K562 (cell line): ENCODE results near the gene DSE. TPM values are rescaled to one million over a fixed set of nuclear protein-coding genes. Genes with fewer than 3 reads are reported as not detected.

Experiments
- ETV1 ChIP-seq: fragments of 450-650 bp; conservative IDR thresholded peaks from 2 replicates; pipeline ENCODE4 v1.6.1; 2016; ENCODE audit warnings: missing genetic modification characterization, control low read depth, low read depth, missing compliant biosample characterization
- POLR2A ChIP-seq: fragments of 450-650 bp; conservative IDR thresholded peaks from 2 replicates; pipeline ENCODE4 v1.6.1; 2016
- YY1 ChIP-seq, 3 experiments: IDR thresholded peaks; 2 replicates each; pipeline ENCODE4 v1.6.1; 2011; ENCODE audit warnings: low read length in 2 of 3, mild to moderate bottlenecking in 2 of 3, moderate library complexity in 2 of 3, borderline replicate concordance in 1 of 3, control low read depth in 1 of 3, low read depth in 1 of 3; ENCODE audit not compliant: insufficient read depth in 3 of 3, insufficient replicate concordance in 2 of 3, control insufficient read depth in 1 of 3, insufficient read length in 1 of 3; ENCODE audit errors: extremely low read depth in 1 of 3
- ZNF76 ChIP-seq: fragments of 250-450 bp; sonication (Bioruptor Pico); IDR thresholded peaks from 2 replicates; pipeline ENCODE4 v1.4.0; 2020; ENCODE audit warnings: mild to moderate bottlenecking, moderate library complexity, borderline replicate concordance
- ZZZ3 ChIP-seq: fragments of 450-650 bp; IDR thresholded peaks from 2 replicates; pipeline ENCODE4 v1.6.1; 2016; ENCODE audit warnings: antibody characterized with exemption, mild to moderate bottlenecking, moderate library complexity
- polyA plus RNA-seq, 8 experiments: library from polyadenylated mRNA; depleted of rRNA in 4 of 8; stranded (reverse) in 5 of 8; unstranded in 3 of 8; fragments of >200 nt; fragmentation: Nextera tagmentation in 2 of 8; fragmentation: Illumina TruSeq in 1 of 8; extraction: Ambion mirVana in 2 of 8; extraction: Trizol in 1 of 8; gene quantifications; 2 replicates each; pipeline versions ENCODE4 v1.2.1 to v1.2.3, GENCODE V29; 2011 to 2014; ENCODE audit warnings: inconsistent platforms in 1 of 8, missing spikeins in 1 of 8
- total RNA-seq, 7 experiments: library from RNA; depleted of rRNA in 6 of 7; stranded (reverse); fragments of >200 nt in 6 of 7; fragmentation: Illumina TruSeq in 2 of 7; extraction: Trizol in 2 of 7; gene quantifications; 2 replicates each; pipeline versions ENCODE4 v1.2.1 to v1.2.3, GENCODE V29; 2011 to 2021; ENCODE audit warnings: low replicate concordance in 1 of 7
- TF ChIP-seq, protein P1 (sequence below): fragments of 200-600 bp; sonication (generic); IDR thresholded peaks from one replicate; pipeline ENCODE4 v1.6.1; 2012; ENCODE audit warnings: mild to moderate bottlenecking, low read depth, low read length, inconsistent platforms

DSE gene
- total and polyA plus RNA-seq, 9 of the 15 experiments (the other 6 are each of a cell fraction or from before 2014, with no cell fraction given) = 0.49 to 1.7 (median 0.79) TPM

DNA sequence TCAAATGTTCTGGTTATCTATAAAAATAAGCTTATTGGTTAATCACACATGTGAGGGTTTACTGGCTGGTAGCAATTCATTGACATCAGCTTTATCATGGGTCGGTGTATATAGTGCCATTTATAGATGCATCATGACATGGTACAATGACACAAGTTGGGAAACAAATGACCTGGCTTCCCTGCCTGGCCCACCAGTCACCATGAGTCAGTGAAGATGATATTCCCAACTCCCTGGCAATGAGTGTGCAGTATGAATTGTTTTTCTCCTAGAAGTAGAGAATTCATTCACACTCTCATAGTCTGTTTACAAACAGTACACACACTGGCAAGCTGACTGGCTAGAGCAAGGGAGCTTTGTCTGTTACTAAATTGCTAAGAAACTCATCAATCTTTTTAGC lies 53.3 kb downstream of the DSE start (continued):
- TF ChIP-seq, protein P1, sequence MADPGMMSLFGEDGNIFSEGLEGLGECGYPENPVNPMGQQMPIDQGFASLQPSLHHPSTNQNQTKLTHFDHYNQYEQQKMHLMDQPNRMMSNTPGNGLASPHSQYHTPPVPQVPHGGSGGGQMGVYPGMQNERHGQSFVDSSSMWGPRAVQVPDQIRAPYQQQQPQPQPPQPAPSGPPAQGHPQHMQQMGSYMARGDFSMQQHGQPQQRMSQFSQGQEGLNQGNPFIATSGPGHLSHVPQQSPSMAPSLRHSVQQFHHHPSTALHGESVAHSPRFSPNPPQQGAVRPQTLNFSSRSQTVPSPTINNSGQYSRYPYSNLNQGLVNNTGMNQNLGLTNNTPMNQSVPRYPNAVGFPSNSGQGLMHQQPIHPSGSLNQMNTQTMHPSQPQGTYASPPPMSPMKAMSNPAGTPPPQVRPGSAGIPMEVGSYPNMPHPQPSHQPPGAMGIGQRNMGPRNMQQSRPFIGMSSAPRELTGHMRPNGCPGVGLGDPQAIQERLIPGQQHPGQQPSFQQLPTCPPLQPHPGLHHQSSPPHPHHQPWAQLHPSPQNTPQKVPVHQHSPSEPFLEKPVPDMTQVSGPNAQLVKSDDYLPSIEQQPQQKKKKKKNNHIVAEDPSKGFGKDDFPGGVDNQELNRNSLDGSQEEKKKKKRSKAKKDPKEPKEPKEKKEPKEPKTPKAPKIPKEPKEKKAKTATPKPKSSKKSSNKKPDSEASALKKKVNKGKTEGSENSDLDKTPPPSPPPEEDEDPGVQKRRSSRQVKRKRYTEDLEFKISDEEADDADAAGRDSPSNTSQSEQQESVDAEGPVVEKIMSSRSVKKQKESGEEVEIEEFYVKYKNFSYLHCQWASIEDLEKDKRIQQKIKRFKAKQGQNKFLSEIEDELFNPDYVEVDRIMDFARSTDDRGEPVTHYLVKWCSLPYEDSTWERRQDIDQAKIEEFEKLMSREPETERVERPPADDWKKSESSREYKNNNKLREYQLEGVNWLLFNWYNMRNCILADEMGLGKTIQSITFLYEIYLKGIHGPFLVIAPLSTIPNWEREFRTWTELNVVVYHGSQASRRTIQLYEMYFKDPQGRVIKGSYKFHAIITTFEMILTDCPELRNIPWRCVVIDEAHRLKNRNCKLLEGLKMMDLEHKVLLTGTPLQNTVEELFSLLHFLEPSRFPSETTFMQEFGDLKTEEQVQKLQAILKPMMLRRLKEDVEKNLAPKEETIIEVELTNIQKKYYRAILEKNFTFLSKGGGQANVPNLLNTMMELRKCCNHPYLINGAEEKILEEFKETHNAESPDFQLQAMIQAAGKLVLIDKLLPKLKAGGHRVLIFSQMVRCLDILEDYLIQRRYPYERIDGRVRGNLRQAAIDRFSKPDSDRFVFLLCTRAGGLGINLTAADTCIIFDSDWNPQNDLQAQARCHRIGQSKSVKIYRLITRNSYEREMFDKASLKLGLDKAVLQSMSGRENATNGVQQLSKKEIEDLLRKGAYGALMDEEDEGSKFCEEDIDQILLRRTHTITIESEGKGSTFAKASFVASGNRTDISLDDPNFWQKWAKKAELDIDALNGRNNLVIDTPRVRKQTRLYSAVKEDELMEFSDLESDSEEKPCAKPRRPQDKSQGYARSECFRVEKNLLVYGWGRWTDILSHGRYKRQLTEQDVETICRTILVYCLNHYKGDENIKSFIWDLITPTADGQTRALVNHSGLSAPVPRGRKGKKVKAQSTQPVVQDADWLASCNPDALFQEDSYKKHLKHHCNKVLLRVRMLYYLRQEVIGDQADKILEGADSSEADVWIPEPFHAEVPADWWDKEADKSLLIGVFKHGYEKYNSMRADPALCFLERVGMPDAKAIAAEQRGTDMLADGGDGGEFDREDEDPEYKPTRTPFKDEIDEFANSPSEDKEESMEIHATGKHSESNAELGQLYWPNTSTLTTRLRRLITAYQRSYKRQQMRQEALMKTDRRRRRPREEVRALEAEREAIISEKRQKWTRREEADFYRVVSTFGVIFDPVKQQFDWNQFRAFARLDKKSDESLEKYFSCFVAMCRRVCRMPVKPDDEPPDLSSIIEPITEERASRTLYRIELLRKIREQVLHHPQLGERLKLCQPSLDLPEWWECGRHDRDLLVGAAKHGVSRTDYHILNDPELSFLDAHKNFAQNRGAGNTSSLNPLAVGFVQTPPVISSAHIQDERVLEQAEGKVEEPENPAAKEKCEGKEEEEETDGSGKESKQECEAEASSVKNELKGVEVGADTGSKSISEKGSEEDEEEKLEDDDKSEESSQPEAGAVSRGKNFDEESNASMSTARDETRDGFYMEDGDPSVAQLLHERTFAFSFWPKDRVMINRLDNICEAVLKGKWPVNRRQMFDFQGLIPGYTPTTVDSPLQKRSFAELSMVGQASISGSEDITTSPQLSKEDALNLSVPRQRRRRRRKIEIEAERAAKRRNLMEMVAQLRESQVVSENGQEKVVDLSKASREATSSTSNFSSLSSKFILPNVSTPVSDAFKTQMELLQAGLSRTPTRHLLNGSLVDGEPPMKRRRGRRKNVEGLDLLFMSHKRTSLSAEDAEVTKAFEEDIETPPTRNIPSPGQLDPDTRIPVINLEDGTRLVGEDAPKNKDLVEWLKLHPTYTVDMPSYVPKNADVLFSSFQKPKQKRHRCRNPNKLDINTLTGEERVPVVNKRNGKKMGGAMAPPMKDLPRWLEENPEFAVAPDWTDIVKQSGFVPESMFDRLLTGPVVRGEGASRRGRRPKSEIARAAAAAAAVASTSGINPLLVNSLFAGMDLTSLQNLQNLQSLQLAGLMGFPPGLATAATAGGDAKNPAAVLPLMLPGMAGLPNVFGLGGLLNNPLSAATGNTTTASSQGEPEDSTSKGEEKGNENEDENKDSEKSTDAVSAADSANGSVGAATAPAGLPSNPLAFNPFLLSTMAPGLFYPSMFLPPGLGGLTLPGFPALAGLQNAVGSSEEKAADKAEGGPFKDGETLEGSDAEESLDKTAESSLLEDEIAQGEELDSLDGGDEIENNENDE = no peak
- TF ChIP-seq ZZZ3 (no peak), ETV1 (tag) (no peak), POLR2A (no peak), YY1 (IDR thresholded peaks at IDR 0.05; ENCODE audit: borderline replicate concordance in 1 of 3, control insufficient read depth in 1 of 3, extremely low read depth in 1 of 3, insufficient read depth in 3 of 3, insufficient read length in 1 of 3, insufficient replicate concordance in 2 of 3, low read depth in 1 of 3, low read length in 2 of 3) (no peak), ZNF76 (no peak)
